ENCODE data around the gene CDH8.

Gene CDH8

DNA sequence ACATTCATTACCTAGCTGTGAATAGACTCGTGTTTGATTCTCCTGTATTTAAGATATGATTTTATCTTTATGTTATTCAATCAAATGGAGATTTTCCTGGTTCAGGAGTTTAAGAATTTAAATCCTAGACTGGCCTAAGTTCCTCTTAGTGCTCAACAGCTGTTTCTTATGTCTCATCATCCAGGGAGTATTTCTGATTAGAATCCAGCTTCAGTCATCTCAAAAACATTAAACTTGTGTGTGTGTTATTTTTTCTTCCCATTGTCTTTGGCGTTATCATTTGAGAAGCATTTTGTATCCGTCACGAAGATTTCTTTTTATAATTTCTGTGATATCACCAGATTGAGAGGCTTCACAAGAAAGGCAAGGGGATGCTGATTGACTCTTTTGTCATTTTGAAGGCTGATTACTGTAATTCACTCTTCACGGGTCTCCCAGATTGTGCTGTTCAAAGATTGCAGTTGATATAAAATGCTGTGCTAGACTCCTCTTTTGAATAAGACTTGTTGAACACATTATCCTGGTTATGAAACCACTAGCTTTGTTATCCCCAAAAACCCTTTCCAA lies 204.8 kb downstream of the CDH8 start:
- Histone ChIP-seq H3K27me3 (ENCODE audit: control insufficient read depth in 5 of 5, insufficient read depth in 4 of 5, low read length in 5 of 5) (no peaks in the 10 kb centered on the region), H3K9me3 (ENCODE audit: control insufficient read depth in 5 of 5, low read length in 5 of 5) (peaks cover 0 to 2% (median 0%) of the 10 kb centered on the region in 5 donors), H3K36me3 (ENCODE audit: control insufficient read depth in 5 of 5, insufficient read depth in 5 of 5, low read length in 5 of 5) (no peaks in the 10 kb centered on the region), H3K9ac (ENCODE audit: low read length in 5 of 5) (no peak overlapping the region), H3K4me1 (ENCODE audit: control insufficient read depth in 5 of 5, insufficient read depth in 5 of 5, low read length in 5 of 5) (no peaks in the 10 kb centered on the region), H3K27ac (ENCODE audit: low read depth, low read length) (no peak overlapping the region), H3K4me3 (ENCODE audit: low read depth in 1 of 5, low read length in 5 of 5) (no peak overlapping the region)

DNA sequence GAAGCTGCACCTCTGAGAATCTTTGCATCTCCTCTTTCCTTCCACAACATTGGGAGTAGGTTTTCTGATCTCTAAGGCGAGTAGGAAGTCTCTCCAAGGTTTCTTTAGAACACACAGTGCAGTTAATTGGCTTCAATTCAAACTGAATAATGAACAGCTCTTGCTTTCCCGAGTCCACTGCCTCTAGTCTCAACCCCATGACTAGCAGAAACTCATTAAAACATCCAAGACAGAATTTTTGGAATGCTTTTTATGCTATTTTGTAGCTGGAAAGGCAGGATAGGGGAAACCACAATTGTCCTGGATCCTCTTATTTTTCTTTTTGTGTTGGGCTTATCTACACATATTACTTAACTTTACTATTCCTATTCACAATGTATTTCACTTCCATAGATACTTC lies 206.6 kb downstream of the CDH8 start:
- Histone ChIP-seq H3K27me3 (ENCODE audit: control insufficient read depth in 5 of 5, insufficient read depth in 4 of 5, low read length in 5 of 5) (no peaks in the 10 kb centered on the region), H3K9ac (ENCODE audit: low read length in 5 of 5) (no peak overlapping the region), H3K27ac (ENCODE audit: low read depth, low read length) (no peak overlapping the region), H3K4me1 (ENCODE audit: control insufficient read depth in 5 of 5, insufficient read depth in 5 of 5, low read length in 5 of 5) (no peaks in the 10 kb centered on the region), H3K36me3 (ENCODE audit: control insufficient read depth in 5 of 5, insufficient read depth in 5 of 5, low read length in 5 of 5) (no peaks in the 10 kb centered on the region), H3K4me3 (ENCODE audit: low read depth in 1 of 5, low read length in 5 of 5) (no peak overlapping the region), H3K9me3 (ENCODE audit: control insufficient read depth in 5 of 5, low read length in 5 of 5) (peaks cover 0 to 2% (median 0%) of the 10 kb centered on the region in 5 donors)

DNA sequence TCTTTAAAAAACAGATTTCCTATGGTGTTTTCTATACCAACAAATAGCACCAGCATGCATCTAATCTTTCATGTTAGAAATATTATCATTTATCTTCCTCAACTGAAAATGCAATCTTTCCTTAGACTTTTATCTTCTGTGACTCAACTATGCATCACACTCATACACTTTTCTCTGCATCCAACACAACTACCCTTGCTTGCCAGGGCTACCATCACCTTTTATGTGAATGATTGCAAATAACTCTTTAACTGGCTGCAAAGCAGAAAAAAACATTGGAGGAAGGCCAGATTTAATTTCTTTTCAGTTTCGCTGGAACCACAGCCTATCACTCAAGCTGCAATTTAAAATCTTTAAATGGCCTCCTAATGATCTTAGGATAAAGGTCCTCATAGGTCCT lies 212.9 kb downstream of the CDH8 start:
- no peak overlapping the region for H3K4me3 ChIP-seq (ENCODE audit: low read depth in 1 of 5, low read length in 5 of 5)
- no peak overlapping the region for H3K9ac ChIP-seq (ENCODE audit: low read length in 5 of 5)
- no peaks in the 10 kb centered on the region for H3K36me3 ChIP-seq (ENCODE audit: control insufficient read depth in 5 of 5, insufficient read depth in 5 of 5, low read length in 5 of 5)
- H3K4me1 ChIP-seq (ENCODE audit: control insufficient read depth in 5 of 5, insufficient read depth in 5 of 5, low read length in 5 of 5) = no peaks in the 10 kb centered on the region
- H3K27me3 ChIP-seq (ENCODE audit: control insufficient read depth in 5 of 5, insufficient read depth in 4 of 5, low read length in 5 of 5) = no peaks in the 10 kb centered on the region
- no peak overlapping the region for H3K27ac ChIP-seq (ENCODE audit: low read depth, low read length)
- H3K9me3 ChIP-seq (ENCODE audit: control insufficient read depth in 5 of 5, low read length in 5 of 5) = peaks cover 0 to 2% (median 0%) of the 10 kb centered on the region in 5 donors

DNA sequence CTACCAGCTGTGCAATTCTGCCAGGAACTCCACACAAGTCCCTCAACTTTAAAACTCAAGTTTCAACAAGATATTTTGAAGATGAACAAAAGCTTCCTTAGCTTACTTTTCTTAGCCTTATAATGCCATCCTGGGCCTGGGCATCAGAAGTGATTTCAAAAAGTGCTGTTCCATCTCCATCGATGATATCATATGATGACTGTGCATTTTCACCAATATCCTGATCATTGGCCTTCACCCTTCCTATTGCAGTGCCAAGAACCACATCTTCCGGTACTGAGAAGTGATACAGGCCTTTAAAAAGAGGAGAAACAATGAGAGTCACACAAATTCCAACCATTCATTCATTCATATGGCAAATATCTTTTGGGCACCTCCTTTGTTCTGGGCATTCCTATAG lies 215.4 kb downstream of the CDH8 start:
- Histone ChIP-seq H3K27ac (ENCODE audit: low read depth, low read length) (no peak overlapping the region), H3K9ac (ENCODE audit: low read length in 5 of 5) (no peak overlapping the region), H3K27me3 (ENCODE audit: control insufficient read depth in 5 of 5, insufficient read depth in 4 of 5, low read length in 5 of 5) (no peaks in the 10 kb centered on the region), H3K36me3 (ENCODE audit: control insufficient read depth in 5 of 5, insufficient read depth in 5 of 5, low read length in 5 of 5) (no peaks in the 10 kb centered on the region), H3K4me1 (ENCODE audit: control insufficient read depth in 5 of 5, insufficient read depth in 5 of 5, low read length in 5 of 5) (no peaks in the 10 kb centered on the region), H3K9me3 (ENCODE audit: control insufficient read depth in 5 of 5, low read length in 5 of 5) (no peaks in the 10 kb centered on the region), H3K4me3 (ENCODE audit: low read depth in 1 of 5, low read length in 5 of 5) (no peak overlapping the region)

DNA sequence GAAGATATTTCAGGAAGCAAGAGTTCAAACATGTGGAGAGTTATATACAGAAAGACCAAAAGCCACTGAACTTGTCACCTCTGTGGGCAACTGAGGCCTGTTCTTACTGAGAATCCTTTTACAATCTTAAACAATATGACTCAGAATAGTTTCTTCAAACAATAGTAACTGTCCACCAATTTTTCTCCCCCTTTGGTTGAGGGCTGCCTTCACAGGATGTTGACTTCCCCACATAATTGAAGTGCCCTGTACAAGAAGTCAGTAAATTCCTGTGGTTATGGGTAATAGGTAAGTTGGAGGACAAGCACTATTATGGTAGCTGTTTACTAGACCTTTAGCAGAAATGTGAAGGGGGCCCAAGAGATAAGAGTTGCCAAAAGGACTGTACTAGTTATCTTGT lies 215.8 kb downstream of the CDH8 start:
- Histone ChIP-seq H3K27ac (ENCODE audit: low read depth, low read length) (no peak overlapping the region), H3K4me3 (ENCODE audit: low read depth in 1 of 5, low read length in 5 of 5) (no peak overlapping the region)

DNA sequence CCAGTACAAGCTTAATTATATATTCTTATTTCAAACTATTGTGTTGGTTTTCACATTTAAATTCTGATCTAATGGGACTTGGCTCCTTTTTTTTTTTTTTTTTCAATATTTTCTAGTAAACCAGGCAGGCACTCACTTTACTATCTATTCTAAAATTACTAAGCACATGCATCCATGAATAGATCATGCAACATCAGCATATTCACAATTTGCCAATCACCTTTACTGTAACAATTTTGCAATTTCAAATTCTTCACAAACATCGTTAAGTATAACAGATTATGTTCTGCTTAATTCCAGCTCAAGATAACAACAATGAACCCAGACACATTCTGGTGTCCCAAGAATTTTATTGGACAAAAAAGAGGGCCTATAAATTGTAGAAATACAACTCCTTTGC lies 217.4 kb downstream of the CDH8 start:
- Histone ChIP-seq H3K4me3 (ENCODE audit: low read depth in 1 of 5, low read length in 5 of 5) (no peak overlapping the region), H3K4me1 (ENCODE audit: control insufficient read depth in 5 of 5, insufficient read depth in 5 of 5, low read length in 5 of 5) (no peaks in the 10 kb centered on the region), H3K27ac (ENCODE audit: low read depth, low read length) (no peak overlapping the region), H3K9ac (ENCODE audit: low read length in 5 of 5) (no peak overlapping the region), H3K36me3 (ENCODE audit: control insufficient read depth in 5 of 5, insufficient read depth in 5 of 5, low read length in 5 of 5) (no peaks in the 10 kb centered on the region), H3K9me3 (ENCODE audit: control insufficient read depth in 5 of 5, low read length in 5 of 5) (no peaks in the 10 kb centered on the region), H3K27me3 (ENCODE audit: control insufficient read depth in 5 of 5, insufficient read depth in 4 of 5, low read length in 5 of 5) (no peaks in the 10 kb centered on the region)

More for the DNA sequence above, 215.8 kb downstream of the CDH8 start:
- H3K27me3 ChIP-seq (ENCODE audit: control insufficient read depth in 5 of 5, insufficient read depth in 4 of 5, low read length in 5 of 5) = no peaks in the 10 kb centered on the region
- no peaks in the 10 kb centered on the region for H3K9me3 ChIP-seq (ENCODE audit: control insufficient read depth in 5 of 5, low read length in 5 of 5)
- no peaks in the 10 kb centered on the region for H3K4me1 ChIP-seq (ENCODE audit: control insufficient read depth in 5 of 5, insufficient read depth in 5 of 5, low read length in 5 of 5)
- H3K36me3 ChIP-seq (ENCODE audit: control insufficient read depth in 5 of 5, insufficient read depth in 5 of 5, low read length in 5 of 5) = no peaks in the 10 kb centered on the region
- H3K9ac ChIP-seq (ENCODE audit: low read length in 5 of 5) = no peak overlapping the region

DNA sequence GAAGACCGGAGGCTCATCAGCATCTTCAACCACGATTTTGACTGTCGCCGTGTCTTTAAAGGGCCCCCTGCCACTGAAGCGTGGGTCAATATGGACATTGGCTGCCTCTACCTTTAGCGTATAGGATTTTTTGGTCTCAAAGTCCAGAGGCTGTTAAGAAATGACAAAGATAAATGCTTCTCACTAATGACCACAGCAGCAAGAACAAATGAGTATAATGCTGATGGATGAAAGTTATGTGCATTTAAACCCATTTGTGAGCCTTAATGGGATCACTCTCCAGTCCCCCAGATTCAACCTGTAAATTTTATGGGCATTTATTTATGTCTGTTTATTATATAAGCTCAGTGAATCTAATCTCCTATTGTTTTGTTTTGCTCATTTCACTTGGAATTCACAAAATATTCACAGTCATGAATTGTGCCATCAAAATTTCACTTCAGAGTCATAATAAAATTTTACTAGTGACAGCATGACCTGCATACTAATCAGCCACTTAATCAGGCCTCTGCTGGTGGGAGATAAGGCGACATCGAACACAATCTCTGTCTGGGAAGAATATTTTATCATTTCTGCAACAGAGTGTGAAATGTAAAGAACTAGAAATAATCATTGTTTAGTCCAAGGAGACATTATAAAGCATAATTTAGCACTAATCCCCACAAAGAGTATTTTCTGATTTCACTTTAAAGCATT lies 218.5 kb downstream of the CDH8 start:
- no peak overlapping the region for H3K4me3 ChIP-seq (ENCODE audit: low read depth in 1 of 5, low read length in 5 of 5)
- no peak overlapping the region for H3K9ac ChIP-seq (ENCODE audit: low read length in 5 of 5)
- H3K9me3 ChIP-seq (ENCODE audit: control insufficient read depth in 5 of 5, low read length in 5 of 5) = no peaks in the 10 kb centered on the region
- no peaks in the 10 kb centered on the region for H3K27me3 ChIP-seq (ENCODE audit: control insufficient read depth in 5 of 5, insufficient read depth in 4 of 5, low read length in 5 of 5)
- H3K36me3 ChIP-seq (ENCODE audit: control insufficient read depth in 5 of 5, insufficient read depth in 5 of 5, low read length in 5 of 5) = no peaks in the 10 kb centered on the region
- no peak overlapping the region for H3K27ac ChIP-seq (ENCODE audit: low read depth, low read length)
- H3K4me1 ChIP-seq (ENCODE audit: control insufficient read depth in 5 of 5, insufficient read depth in 5 of 5, low read length in 5 of 5) = no peaks in the 10 kb centered on the region

DNA sequence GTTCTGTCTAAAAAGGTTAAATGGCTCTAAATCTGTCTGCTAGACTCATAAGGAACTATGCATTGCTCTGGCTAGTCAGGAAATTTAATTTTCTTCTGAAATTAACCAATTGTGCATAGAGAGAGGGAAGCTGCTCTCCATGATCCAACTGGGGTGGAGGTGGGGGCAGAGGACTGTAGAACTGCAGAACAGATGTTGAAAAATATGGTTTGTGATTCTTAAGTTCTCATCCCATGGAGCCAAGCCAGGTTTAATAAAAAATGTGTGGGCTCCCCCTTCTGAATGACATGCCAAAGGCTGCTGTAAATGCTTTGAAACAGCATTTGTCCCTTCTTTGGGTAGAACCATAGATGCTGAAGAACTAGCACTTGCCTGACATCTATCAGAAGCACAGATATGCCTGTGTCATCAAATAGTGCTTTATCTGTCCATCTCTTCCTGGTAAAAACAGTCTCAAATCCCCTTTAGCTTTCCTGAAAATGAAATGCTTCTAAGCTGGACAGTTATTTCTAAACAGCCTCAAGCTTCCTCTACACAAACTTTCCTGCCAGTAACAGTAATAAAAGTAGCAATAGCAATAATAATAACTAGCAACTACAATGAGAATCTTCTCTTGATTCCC lies 221.4 kb downstream of the CDH8 start:
- no peaks in the 10 kb centered on the region for H3K36me3 ChIP-seq (ENCODE audit: control insufficient read depth in 5 of 5, insufficient read depth in 5 of 5, low read length in 5 of 5)
- H3K4me3 ChIP-seq (ENCODE audit: low read depth in 1 of 5, low read length in 5 of 5) = no peak overlapping the region
- H3K9me3 ChIP-seq (ENCODE audit: control insufficient read depth in 5 of 5, low read length in 5 of 5) = no peaks in the 10 kb centered on the region
- H3K27me3 ChIP-seq (ENCODE audit: control insufficient read depth in 5 of 5, insufficient read depth in 4 of 5, low read length in 5 of 5) = no peaks in the 10 kb centered on the region
- no peak overlapping the region for H3K27ac ChIP-seq (ENCODE audit: low read depth, low read length)
- H3K4me1 ChIP-seq (ENCODE audit: control insufficient read depth in 5 of 5, insufficient read depth in 5 of 5, low read length in 5 of 5) = no peaks in the 10 kb centered on the region
- no peak overlapping the region for H3K9ac ChIP-seq (ENCODE audit: low read length in 5 of 5)

DNA sequence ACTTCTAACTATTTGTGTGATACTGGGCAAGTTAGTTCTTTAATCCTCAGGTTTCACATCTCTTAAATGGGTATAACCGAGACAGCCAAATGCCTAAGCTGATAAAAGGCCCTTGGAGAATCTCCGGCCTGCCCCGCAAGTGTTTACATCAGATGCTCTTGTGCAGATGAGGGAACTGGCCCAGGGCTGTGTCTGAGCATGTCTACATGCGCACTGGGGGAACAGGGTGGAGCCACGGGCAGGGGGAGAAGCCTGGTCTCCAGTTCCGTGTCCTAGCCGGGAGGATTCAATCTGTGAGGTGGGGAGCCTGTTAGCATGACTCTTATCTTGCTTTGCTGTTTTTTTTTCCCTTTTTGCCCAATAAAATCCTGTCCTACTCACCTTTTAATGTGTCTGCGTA lies 222.9 kb downstream of the CDH8 start:
- Histone ChIP-seq H3K9ac (ENCODE audit: low read length in 5 of 5) (no peak overlapping the region), H3K4me3 (ENCODE audit: low read depth in 1 of 5, low read length in 5 of 5) (no peak overlapping the region), H3K4me1 (ENCODE audit: control insufficient read depth in 5 of 5, insufficient read depth in 5 of 5, low read length in 5 of 5) (no peaks in the 10 kb centered on the region), H3K27ac (ENCODE audit: low read depth, low read length) (no peak overlapping the region), H3K27me3 (ENCODE audit: control insufficient read depth in 5 of 5, insufficient read depth in 4 of 5, low read length in 5 of 5) (no peaks in the 10 kb centered on the region), H3K36me3 (ENCODE audit: control insufficient read depth in 5 of 5, insufficient read depth in 5 of 5, low read length in 5 of 5) (no peaks in the 10 kb centered on the region), H3K9me3 (ENCODE audit: control insufficient read depth in 5 of 5, low read length in 5 of 5) (no peaks in the 10 kb centered on the region)

DNA sequence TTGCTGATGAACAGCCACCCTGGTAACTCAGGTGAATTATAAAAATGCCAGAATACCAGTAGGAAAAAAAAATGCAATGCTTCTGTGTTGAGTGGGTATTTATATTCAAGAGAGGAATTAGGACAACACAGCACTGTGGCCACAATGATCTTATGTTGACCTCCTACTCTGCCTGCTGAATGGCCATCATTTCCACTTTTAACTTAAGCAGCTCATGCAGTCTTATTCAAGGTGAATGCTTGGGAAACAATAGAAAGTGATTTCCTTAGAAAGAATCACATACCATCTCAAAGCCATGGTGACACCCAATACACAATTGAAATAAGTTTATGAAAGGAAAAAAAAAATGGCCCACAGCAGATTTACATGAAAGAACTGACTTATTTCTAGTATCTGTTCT lies 224.0 kb downstream of the CDH8 start:
- Histone ChIP-seq H3K4me1 (ENCODE audit: control insufficient read depth in 5 of 5, insufficient read depth in 5 of 5, low read length in 5 of 5) (no peaks in the 10 kb centered on the region), H3K9ac (ENCODE audit: low read length in 5 of 5) (no peak overlapping the region), H3K27ac (ENCODE audit: low read depth, low read length) (no peak overlapping the region), H3K27me3 (ENCODE audit: control insufficient read depth in 5 of 5, insufficient read depth in 4 of 5, low read length in 5 of 5) (no peaks in the 10 kb centered on the region), H3K9me3 (ENCODE audit: control insufficient read depth in 5 of 5, low read length in 5 of 5) (no peaks in the 10 kb centered on the region), H3K36me3 (ENCODE audit: control insufficient read depth in 5 of 5, insufficient read depth in 5 of 5, low read length in 5 of 5) (no peaks in the 10 kb centered on the region), H3K4me3 (ENCODE audit: low read depth in 1 of 5, low read length in 5 of 5) (no peak overlapping the region)
